Skeletal muscle satellite cell (primary cell): ENCODE results near the gene CEP89. TPM values are rescaled to one million over a fixed set of nuclear protein-coding genes. Genes with fewer than 3 reads are reported as not detected.

Experiments used
- H3K27me3 ChIP-seq: 2 replicates; pipeline ENCODE4 v1.7.0; 2013; ENCODE audit warnings: low read length; ENCODE audit not compliant: control insufficient read depth, insufficient read depth
- H3K36me3 ChIP-seq: 2 replicates; pipeline ENCODE4 v1.7.0; 2013; ENCODE audit warnings: mild to moderate bottlenecking, control low read depth, low read length; ENCODE audit not compliant: insufficient read depth
- H3K4me1 ChIP-seq: 2 replicates; pipeline ENCODE4 v1.7.0; 2013; ENCODE audit warnings: low read length; ENCODE audit not compliant: control insufficient read depth, insufficient read depth
- H3K4me2 ChIP-seq: 2 replicates; pipeline ENCODE4 v1.7.0; 2013; ENCODE audit warnings: mild to moderate bottlenecking, low read length
- H3K4me3 ChIP-seq: 2 replicates; pipeline ENCODE4 v1.7.0; 2013; ENCODE audit warnings: low read length
- H3K9ac ChIP-seq: 2 replicates; pipeline ENCODE4 v1.7.0; 2013; ENCODE audit warnings: mild to moderate bottlenecking, low read depth, low read length, moderate library complexity
- H3K9me3 ChIP-seq: replicated peaks from 2 replicates; pipeline ENCODE4 v1.7.0; 2013; ENCODE audit warnings: mild to moderate bottlenecking, control low read depth, low read length
- small RNA-seq: library from RNA; depleted of rRNA; stranded (forward); fragments of <200 nt; gene quantifications from one replicate; pipeline ENCODE3, GENCODE V24; 2012

The CEP89 gene

DNA sequence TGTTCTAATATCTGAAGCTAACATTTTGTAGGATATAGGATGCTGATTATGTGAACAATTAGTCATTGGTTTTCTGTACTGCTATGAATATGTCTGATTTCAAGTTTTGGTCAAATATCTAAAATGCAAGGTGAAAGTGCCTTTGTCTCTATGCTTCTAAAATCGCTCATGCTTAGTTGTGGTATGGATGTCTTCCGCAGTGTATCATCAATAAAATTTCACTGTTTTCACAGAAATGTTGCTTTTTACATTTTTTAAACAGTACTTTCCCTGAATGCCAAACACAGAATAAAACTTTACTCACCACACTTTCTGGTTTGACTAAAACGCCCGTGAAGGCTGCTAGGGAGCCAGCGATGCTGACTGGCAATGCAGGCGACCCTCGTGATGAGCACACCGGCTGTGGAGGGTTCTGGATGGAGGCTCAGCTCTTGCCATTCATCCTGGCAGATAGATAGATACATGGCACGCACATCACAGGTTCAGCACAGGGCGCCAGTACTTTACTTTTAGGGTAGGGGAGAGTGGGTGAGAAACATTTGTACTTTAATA lies 142.3 kb downstream of the CEP89 start:
- no peaks in the 10 kb centered on the region for H3K9me3 ChIP-seq
- H3K27me3 ChIP-seq: peaks cover 9% of the 10 kb centered on the region
- no peak overlapping the region for H3K4me2 ChIP-seq
- H3K4me3 ChIP-seq: no peak overlapping the region
- H3K36me3 ChIP-seq: no peaks in the 10 kb centered on the region
- H3K4me1 ChIP-seq: no peaks in the 10 kb centered on the region
- H3K9ac ChIP-seq: no peak overlapping the region

DNA sequence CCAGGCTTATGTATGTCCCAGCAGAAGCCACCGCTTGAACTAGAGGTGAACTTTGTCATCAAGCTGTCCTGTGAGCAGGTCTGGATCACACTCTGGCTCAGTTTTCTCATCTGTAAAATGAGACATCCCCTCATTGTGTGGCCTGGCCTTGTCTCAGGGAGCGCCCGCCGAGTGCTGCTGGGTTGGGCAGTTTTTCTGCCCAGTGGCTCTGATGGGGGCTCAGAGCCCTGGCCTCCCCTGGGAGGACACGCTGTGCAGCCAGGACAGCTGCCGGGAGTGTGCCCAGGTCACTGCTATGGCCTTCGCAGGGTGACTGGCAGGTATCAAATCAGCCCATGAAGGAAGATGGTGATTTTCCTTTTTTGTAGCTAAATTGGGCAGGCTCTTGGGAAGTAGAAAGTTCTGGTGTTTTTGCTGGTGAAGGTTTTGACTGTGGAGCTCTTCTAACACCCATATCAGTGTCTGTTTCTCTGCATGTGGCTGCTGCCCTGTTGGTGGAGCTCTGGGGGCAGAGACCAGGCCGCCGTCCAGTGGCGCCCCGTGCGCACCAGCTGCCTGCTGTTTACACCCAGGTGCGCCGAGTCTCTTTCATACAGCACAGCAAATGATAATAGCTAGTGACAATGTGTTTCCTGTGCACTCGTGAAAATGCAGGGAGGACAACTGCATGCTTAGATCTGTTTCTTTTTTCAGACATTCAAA lies 143.0 kb downstream of the CEP89 start:
- Histone ChIP-seq H3K4me3 (no peak overlapping the region), H3K27me3 (peaks cover 15% of the 10 kb centered on the region), H3K36me3 (no peaks in the 10 kb centered on the region), H3K4me2 (no peak overlapping the region), H3K9me3 (no peaks in the 10 kb centered on the region), H3K9ac (no peak overlapping the region), H3K4me1 (no peaks in the 10 kb centered on the region)

DNA sequence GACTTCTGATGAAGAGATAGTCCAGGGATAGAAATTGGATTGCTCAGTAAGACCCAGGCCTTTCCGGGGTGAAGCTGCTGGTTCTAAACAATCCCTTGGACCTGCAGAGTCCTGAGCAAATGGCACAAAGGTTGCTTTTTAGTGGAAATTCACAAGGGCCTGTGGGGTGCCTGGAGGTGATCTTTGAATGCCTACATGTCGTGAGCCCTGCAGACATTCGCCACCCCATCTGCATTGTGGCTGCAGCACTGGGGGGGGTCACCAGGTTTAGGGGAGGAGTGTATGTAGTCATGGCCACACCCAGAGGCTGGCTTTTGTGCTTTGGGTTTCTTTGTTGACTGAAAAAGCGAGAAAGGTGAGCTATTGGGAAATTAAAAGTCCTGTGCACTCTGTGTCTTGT lies 143.6 kb downstream of the CEP89 start:
- Histone ChIP-seq H3K4me1 (no peaks in the 10 kb centered on the region), H3K9ac (no peak overlapping the region), H3K4me2 (no peak overlapping the region), H3K27me3 (peaks cover 22% of the 10 kb centered on the region), H3K36me3 (no peaks in the 10 kb centered on the region), H3K4me3 (no peak overlapping the region), H3K9me3 (no peaks in the 10 kb centered on the region)

Small RNAs within 50 kb of the gene (small RNA-seq; reads per million reads assigned to genes)
- not detected for gene RN7SKP22
